Activated CD4-positive, CD25-positive, alpha-beta regulatory T cell treated with anti-CD3 and anti-CD28 coated beads, Interleukin-2, amount 50 U/mL, for 16 hours (primary cell): ENCODE measurements around the gene DDX28.
"Not testable (repeated sequence)": the region's sequence is repeated elsewhere in the genome, so short reads cannot be mapped to it uniquely, and the experiment has no call there.

Source experiments
- DNase-seq: peaks from one replicate; pipeline ENCODE4 v3.0.0-alpha.2; 2020; ENCODE audit warnings: low read depth, low spot score

Gene DDX28

DNA sequence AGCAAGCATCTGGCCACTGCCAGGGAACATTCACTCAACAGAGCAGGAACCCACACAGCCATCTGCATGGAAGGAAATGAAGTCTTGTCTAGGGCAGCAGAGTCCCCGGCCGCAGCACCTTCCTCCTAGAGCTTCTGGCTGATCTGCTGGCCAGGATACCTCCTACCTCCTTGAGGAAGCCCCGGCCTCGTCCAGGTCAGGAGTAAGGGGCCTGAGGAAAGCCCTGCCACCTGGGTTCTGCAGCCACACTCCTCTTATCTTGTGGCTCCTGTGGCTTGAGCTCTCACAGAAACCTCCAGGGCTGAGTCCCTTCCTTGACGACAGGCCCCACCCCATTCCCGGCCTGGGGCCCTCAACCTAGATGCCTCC is 29.0 kb downstream of the DDX28 start:
- not testable (repeated sequence) for DNase-seq

DNA sequence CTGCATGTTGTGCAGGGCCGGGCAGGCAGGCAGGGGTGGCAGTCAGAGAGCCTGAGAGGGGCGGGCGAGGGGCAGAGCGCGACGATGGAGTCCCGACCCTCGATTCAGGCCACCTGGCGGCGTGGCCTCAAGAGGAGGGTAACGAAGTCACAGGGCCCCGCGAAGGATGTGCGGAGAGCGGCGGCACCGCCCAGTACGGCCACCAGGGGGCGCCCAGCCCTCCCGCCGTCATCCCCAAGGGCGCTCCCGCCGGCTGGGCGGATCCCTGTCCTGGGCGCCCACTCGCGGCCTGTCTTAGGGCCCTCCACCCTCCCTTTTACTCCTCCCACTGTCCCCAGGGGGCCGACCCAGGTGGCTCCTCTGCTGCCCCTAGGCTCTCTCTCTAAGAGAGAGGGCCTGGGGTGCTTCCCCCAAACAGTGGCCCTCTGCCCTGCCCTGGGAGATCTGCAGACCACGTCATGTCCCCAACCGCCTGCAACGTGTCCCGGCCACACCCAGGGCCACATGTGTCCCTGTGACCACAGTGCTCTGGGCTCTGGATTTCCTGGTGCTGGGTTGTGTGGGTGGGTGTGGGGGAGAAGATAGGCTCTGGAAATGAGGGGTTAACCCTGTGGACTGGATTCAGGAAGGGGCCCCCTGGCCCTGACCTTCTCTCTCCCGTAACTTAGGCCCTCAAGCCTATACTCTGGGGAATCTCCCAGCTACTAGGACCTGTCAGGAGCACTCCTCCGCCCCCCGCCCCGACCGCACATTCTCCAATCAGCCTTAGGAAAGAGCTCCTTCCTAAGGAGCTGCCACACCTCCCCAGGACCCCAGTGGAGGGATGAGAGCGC is 29.6 kb downstream of the DDX28 start:
- peak; percentile 61 for DNase-seq

DNA sequence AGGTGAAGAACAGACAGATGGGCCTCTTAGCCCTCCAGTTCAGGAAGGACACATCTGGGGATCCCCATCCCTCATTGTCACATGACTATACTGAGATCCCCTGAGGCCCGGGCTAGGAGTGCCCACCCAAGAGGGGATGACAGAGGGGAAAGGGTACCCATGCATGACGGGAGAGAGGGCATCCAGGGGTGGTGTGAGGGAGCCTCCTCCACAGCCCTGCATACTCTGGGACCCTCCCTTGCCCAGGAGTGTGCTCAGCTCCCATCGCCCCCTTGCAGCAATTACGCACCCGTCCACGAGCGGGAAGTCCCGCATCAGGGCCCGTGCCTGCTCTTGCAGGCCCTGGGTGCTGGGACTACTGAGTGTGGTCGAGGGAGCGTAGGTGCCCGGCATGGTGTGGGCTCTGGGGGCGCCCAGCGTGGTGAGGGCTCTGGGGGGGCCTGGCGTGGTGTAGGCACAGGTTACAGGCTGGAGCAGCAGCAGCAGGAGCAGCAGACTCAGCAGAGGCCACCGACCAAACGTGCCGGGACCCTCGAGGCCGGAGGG is 30.3 kb downstream of the DDX28 start:
- DNase-seq, result no peak

DNA sequence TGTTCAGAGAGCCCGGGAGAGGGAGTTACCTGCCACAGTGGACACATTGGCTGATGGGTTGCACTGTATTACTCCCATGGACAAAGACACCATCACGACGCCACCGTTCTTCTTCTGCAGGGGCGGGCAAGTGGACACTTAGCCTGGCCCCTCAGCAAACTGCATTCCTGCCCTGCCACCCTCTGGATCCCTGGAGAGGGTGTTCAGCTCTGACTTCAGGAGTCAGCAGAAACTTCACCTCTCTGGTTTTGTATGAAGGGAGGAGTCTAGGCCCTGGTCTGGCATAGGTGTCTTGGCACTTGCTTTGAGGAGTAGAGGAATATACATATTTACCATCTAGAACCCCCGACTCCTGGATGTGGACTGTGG is 33.0 kb downstream of the DDX28 start:
- DNase-seq, result no peak

DNA sequence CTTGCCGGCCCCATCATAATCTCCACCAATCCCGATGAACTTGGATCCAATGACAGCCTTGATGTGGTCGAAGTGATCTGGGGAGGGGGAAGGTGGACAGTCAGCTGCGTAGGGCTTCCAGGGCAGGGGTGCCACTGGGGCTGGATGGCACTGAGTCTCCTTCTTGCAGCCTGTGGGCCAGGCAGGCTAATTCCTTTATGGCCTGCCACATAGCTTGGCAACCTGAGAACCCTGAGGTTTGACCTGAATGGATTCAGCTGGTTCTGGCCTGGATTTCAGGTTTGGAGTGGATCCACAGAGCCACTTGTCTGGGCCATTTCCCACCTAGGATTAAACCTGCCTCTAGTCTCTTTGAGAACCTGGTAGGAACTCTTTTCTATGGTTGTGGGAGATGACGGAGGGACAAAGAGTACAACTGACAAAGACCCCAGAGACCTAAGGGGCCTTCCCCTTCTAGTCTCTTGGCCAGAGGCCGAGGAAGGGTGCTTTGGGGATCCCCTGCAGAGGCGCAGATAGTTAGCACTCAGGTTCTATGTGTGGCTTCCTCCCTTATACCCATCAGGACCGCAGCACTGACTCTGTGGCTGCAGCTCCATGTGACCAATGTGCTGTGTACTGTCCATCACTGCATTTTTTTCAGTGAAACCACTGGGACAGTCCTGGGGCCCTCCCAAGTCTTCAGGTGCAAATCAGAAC is 33.6 kb downstream of the DDX28 start:
- DNase-seq, result no peak

DNA sequence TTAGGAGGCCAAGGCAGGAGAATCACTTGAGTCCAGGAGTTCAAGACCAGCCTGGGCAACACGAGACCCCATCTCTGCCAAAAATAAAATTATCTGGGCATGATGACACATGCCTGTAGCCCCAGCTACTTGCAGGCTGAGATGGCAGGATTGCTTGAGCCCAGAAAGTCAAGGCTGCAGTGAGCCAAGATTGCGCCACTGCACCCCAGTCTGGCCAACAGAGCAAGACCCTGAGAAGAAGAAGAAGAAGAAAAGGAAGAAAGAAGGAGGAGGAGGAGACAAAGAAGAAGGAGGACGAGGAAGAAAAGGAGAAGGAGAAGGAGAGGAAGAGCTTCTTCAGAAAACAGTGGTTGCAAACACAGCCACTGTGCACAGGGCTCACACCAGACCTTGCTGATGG is 34.4 kb downstream of the DDX28 start:
- no peak for DNase-seq

DNA sequence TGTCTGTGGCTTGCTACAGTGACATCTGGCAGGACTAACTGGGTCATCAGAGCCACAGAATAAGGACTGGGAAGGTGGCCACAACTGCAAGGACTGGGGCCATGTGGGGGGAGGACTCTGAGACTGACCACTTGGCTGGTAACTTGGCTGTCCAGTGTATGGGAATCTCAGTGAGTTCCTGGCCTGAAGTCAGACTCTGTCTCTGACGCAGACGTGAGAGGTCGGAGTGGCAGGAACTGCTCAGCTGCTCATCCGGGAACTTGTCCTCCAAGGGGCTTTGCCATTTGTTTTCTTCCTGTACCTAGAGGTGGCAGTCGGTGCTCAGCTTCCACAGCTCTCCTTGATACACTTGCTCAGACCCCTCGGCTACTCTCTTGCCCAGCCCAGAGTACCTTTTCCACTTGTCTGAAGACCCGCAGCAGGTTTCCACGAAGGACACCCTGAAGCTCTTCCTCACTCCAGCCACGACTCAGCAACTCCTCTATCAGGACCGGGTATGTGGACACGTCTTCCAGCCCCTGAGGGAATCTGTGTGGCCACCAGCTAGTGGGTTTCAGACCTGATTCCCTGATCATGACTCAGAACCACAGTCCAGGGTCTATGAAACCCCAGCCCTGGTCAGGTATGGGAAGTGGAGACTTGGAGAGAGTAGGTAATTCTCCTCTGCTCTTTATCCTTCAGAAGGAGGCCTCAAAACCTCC is 35.4 kb downstream of the DDX28 start:
- no peak for DNase-seq

DNA sequence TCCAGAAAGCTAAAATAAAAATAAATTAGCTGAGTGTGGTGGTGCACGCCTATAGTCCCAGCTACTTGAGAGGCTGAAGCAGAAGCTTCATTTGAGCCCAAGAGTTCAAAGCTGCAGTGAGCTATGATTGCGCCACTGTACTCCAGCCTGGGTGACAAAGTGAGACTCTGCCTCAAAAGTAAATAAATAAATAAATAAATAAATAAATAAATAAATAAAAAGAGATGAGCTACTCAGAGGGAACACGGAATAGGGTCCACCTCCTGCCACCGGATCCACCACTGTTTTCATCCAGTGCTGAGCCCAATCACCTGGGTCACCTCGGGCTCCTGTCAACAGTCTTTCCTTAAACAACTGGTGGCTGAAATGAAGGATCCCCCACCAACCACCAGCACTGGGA is 36.1 kb downstream of the DDX28 start:
- no peak for DNase-seq

DNA sequence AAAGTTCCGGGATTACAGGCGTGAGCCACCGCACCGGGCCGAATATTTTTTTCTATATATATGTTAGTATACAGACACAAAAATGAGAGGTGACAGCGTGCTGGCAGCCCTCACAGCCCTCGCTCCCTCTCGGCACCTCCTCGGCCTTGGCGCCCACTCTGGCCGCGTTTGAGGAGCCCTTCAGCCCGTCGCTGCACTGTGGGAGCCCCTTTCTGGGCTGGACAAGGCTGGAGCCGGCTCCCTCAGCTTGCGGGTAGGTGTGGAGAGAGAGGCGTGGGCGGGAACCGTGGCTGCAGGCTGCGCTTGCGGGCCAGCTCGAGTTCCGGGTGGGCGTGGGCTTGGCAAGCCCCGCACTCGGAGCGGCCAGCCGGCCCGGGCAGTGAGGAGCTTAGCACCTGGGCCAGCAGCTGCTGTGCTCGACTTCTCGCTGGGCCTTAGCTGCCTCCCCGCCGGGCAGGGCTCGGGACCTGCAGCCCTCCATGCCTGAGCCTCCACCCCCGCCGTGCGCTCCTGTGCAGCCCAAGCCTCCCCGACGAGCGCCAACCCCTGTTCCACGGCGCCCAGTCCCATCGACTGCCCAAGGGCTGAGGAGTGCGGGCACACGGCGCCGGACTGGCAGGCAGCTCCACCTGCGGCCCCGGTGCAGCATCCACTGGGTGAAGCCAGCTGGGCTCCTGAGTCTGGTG is 40.9 kb downstream of the DDX28 start:
- DNase-seq, result no peak

DNA sequence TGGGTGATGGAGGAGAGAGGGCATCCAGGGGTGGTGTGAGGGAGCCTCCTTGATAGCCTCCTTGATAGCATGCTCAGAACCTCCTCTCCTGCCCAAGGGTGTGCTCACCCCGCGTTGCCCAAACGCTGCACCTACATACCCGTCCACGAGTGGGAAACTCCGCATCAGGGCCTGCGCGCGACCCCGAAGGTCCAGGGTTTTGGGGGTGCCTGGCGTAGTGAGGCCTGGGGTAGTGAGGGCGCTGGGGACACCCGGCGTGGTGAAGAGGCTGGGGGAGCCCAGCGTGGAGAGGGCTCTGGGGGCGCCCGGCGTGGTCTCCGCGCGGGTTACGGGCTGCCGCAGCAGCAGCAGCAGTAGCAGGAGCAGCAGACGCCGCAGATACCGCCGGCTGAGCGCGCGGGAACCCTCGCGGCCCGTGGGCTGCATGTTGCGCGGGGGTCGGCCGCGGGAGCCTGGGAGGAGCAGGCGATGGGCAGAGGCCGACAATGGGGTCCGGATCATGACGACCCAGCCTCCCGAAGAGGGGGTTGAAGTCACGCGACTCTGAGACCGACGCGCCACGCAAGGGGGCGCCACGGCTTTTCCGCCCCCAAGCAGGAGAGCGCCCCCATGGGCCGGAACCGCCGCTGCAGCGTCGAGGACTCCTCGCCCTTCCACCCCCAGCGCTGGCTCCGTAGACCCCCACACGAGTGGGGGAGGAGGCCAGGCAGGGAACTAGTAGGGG is 42.9 kb downstream of the DDX28 start, which contains the start of gene DPEP3:
Gene DPEP3, minus strand, starts transcription at position 545 of the 724 bp plus-strand sequence. Its CDS starts 119 bp downstream, at position 426.
- DNase-seq, result no peak

DNA sequence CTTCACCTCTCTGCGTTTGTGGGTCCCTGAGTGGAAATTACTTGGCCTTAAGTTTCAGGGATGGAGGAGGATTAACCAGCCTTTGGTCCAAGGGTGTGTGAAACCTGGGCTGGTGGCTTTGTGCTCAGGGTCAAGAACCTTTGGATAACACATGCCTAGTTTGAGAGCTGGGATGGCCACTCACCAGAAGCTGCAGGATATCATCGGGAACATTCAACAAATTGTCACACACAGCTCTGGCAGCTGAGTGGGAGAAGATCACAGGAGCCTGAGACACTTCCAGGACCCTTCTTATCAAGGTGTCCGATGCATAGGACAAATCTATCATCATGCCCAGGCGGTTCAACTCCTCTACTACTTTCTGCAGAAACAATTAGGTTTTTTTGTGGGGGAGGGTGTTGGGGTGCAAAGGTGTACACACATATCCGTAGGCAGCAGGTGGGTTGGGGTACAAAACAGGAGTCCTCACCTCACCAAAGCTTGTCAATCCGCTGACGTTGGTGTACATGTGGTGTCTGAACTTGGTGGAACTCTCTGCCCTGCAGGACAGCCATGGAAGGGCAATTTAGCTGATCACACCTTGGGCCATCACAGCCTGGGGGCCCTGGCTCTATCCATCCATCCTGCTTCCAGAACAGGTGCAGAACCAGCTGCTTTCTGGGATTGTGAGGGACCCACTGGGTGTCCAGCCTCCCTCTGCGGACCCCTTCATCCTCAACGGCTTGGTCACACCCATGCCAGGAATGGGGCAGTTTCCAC is 45.4 kb downstream of the DDX28 start:
- no peak for DNase-seq

DNA sequence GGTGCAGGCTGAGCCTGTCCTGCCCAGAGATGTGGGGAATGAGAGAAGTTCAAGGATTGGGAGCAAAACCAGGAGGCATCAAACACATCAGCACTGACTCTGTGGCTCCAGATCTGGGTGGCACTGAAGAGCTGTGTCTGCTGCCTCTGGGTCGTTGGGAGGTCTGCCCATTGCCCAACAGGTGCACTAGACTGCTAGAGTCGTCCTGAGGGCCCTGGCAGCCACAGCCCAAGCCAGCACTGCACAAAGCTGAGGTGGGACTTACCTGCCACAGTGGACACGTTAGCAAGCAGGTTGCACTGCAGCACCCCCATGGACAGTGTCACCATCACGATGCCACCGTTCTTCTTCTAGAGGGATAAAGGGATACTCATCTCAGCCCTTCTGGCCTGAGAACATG is 46.0 kb downstream of the DDX28 start:
- no peak for DNase-seq

DNA sequence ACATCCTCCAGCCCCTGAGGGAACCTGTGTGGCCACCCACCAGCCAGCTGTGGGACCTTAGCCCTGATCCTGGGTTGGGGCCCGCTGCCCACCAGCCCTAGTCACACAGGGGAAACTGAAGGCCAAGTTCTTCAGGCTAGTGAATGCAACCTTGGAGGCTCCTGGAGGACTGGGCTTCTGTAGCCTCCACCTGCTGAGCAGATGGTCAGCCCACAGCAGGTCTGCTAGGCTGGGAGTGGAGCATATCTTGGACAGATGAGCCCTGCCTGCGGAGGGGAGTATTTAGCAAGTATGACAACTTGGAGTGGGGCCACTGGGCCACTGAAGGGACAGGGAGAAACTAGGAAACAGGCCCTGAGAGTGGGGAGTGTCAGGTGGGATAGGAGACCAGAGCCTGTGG is 46.8 kb downstream of the DDX28 start:
- DNase-seq, result no peak

DNA sequence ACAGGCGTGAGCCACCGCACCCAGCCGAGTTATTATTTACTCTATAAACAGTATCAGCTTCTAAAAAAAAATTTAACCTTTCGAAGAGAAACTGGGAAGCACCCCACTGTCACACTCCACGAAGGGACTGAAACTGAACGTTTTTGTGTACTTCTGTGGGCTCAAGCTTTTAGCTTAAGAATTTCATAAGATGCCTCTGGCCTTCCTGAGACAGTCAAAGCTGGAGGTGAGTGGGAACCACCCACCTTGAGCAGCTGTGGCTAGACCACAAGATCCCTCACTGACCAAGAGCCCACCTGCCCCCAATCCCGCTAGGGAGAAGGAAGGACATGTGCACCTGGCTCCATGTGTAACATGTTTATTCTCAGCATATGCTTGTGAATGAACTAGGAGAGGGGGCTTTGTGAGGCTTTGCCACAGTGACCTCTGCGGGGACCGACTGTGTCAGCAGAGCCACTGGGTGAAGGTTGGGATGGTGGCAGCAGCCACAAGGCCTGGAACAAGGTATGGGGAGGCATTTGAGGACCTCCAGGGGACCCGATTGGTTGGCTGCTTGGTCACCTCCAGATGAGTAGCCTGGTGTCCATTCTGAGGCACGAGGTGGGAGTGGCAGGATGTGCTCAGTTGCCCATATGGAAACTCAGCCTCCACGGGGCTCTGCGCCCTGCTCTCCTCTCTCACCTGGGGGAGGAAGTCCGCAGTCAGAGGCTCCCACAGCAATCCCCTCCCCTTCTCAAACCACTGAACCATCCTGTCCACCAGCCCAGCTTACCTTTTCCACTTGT is 47.5 kb downstream of the DDX28 start:
- DNase-seq, result no peak

DNA sequence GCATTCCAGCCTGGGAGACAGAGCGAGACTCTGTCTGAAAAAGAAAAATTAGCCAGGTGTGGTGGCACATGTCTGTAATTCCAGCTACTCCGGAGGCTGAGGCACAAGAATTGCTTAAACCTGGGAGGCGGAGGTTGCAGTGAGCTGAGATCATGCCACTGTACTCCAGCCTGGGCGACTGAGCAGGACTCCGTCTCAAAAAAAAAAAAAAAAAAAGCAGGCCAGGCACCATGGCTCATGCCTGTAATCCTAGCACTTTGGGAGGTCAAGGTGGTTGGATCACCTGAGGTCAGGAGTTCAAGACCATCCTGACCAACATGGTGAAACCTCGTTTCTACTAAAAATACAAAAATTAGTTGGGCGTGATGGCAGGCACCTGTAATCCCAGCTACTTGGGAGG is 50.7 kb downstream of the DDX28 start:
- DNase-seq, result not testable (repeated sequence)

DNA sequence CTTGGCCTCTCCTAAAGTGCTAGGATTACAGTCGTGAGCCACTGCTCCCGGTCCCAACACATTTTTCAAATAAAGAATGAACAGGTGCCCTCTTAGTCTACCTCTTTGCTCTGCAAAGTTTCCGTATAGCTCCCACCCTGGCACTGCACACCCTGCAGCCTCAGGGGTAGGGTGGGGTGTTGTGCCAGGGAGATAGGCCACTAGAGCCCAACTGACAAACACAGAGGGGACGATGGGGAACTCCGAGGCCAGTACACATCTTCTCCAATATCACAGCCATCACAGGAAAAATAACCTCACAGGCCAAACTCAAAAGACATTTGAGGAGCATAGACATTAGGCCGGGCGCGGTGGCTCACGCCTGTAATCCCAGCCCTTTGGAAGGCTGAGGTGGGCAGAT is 51.9 kb downstream of the DDX28 start:
- DNase-seq, result no peak
